HL-60 (cell line): ENCODE data around the gene ITGAL.

Experiments used
- DNase-seq, 2 experiments: peaks; one replicate each; pipeline ENCODE4 v3.0.0-alpha.2; 2010 to 2020; ENCODE audit warnings: low read depth in 1 of 2, low spot score in 1 of 2
- H3K27ac ChIP-seq: fragments of 250-450 bp; sonication (Bioruptor Pico); replicated peaks from 2 replicates; pipeline ENCODE4 v1.5.1; 2020; ENCODE audit warnings: mild to moderate bottlenecking, moderate library complexity
- H3K27me3 ChIP-seq: fragments of 250-450 bp; sonication (Bioruptor Pico); 2 replicates; pipeline ENCODE4 v1.5.1; 2021; ENCODE audit warnings: mild to moderate bottlenecking, moderate library complexity; ENCODE audit not compliant: insufficient read depth, poor library complexity, severe bottlenecking
- H3K4me3 ChIP-seq: replicated peaks from 2 replicates; pipeline ENCODE4 v1.5.1; 2011; ENCODE audit warnings: mild to moderate bottlenecking, control low read depth, low read length; ENCODE audit not compliant: insufficient read depth
- GABPA ChIP-seq: IDR thresholded peaks from 2 replicates; pipeline ENCODE4 v1.6.1; 2012; ENCODE audit warnings: low read depth
- POLR2AphosphoS5 ChIP-seq: IDR thresholded peaks from 2 replicates; pipeline ENCODE4 v1.6.1; 2012; ENCODE audit warnings: low read depth
- REST ChIP-seq: IDR thresholded peaks from 2 replicates; pipeline ENCODE4 v1.6.1; 2012; ENCODE audit warnings: low read depth; ENCODE audit not compliant: insufficient replicate concordance
- SPI1 ChIP-seq: IDR thresholded peaks from 2 replicates; pipeline ENCODE4 v1.6.1; 2012; ENCODE audit warnings: low read depth, mild to moderate bottlenecking, borderline replicate concordance
- TF ChIP-seq, protein P1 (sequence below): IDR thresholded peaks from one replicate; pipeline ENCODE4 v1.5.1; 2011; ENCODE audit warnings: low read length, control low read depth, inconsistent platforms; ENCODE audit not compliant: insufficient read depth

Gene ITGAL

GRCh38 chr16:30528799-30529457 lies 56.4 kb downstream of the ITGAL start:
- Histone ChIP-seq H3K27ac (peak overlapping the region; percentile 100; the same call in 1 of the 2 replicates), H3K27me3 (no peaks in the 10 kb centered on the region), H3K4me3 (no peak overlapping the region)
- DNase-seq = no peak
- TF ChIP-seq POLR2AphosphoS5 (peak; percentile 50; the same call in 1 of the 2 replicates), REST (no peak), SPI1 (no peak), GABPA (no peak)
- TF ChIP-seq, protein P1, sequence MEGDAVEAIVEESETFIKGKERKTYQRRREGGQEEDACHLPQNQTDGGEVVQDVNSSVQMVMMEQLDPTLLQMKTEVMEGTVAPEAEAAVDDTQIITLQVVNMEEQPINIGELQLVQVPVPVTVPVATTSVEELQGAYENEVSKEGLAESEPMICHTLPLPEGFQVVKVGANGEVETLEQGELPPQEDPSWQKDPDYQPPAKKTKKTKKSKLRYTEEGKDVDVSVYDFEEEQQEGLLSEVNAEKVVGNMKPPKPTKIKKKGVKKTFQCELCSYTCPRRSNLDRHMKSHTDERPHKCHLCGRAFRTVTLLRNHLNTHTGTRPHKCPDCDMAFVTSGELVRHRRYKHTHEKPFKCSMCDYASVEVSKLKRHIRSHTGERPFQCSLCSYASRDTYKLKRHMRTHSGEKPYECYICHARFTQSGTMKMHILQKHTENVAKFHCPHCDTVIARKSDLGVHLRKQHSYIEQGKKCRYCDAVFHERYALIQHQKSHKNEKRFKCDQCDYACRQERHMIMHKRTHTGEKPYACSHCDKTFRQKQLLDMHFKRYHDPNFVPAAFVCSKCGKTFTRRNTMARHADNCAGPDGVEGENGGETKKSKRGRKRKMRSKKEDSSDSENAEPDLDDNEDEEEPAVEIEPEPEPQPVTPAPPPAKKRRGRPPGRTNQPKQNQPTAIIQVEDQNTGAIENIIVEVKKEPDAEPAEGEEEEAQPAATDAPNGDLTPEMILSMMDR = no peak

GRCh38 chr16:30530163-30531037 lies 57.9 kb downstream of the ITGAL start:
- TF ChIP-seq POLR2AphosphoS5 (no peak), SPI1 (no peak), REST (no peak), GABPA (no peak)
- TF ChIP-seq, protein P1 = no peak
- Histone ChIP-seq H3K4me3 (no peak overlapping the region), H3K27ac (no peak overlapping the region), H3K27me3 (no peaks in the 10 kb centered on the region)
- no peak for DNase-seq

GRCh38 chr16:30532285-30533145 lies 60.0 kb downstream of the ITGAL start:
- Histone ChIP-seq H3K27ac (no peak overlapping the region), H3K4me3 (no peak overlapping the region), H3K27me3 (no peaks in the 10 kb centered on the region)
- DNase-seq = no peak
- TF ChIP-seq REST = no peak
- TF ChIP-seq GABPA = no peak
- TF ChIP-seq SPI1 = no peak
- TF ChIP-seq POLR2AphosphoS5 = no peak
- TF ChIP-seq, protein P1 = no peak
